CD4-positive, alpha-beta T cell treated with Interferon gamma for 1 hour (primary cell): Measurements from ENCODE around the gene GLP1R.

Source experiments
- DNase-seq: peaks from one replicate; pipeline ENCODE4 v3.0.0-alpha.2; 2020

Gene GLP1R

GRCh38 chr6:39048481-39049399 lies at the start of gene GLP1R:
TSS of gene GLP1R (plus strand) at chr6:39048781. CDS start at chr6:39048841, 60 bp downstream.
- no peak for DNase-seq

DNA sequence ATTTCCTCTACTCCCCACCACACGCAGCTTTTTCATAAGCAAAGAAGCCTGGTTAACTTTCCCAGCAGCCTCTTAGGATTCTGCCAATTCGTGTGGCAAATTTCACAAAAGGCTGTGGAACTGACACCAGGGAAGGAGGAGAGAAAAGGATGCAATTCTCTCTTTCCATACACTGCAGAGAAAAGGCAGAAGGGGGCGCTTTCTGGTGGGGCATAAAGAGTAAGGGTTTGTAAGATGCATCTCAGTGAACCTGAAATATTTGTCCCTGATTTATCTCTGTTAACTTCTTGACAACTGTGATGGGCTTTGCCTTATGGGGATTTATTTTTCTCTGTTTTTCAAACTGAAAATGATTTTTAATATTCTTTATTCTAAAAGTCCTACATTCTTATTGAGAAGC lies 45.5 kb upstream of the GLP1R start:
- no peak for DNase-seq

DNA sequence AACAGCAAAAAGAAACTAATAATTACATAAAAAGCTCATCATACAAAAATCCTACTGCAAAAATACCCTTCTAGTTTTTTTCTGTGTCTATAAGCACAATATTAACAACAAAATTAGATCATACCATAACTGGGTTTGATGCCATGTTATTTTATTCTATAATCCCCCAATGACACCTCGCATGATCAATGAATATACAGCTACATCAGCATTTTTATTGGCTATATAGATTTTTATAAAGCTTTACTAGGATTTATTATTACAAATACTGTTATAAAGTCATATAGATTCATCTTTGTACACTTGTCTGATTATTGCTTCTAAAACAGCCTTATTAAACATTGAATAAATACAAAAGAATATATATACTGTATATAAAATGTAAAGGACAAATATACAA lies 45.1 kb upstream of the GLP1R start:
- no peak for DNase-seq

- no peak for DNase-seq
These were observed 43.8 kb upstream of the GLP1R start for GRCh38 chr6:39004801-39005200.

GRCh38 chr6:39005774-39006173 lies 42.8 kb upstream of the GLP1R start:
- no peak for DNase-seq

DNA sequence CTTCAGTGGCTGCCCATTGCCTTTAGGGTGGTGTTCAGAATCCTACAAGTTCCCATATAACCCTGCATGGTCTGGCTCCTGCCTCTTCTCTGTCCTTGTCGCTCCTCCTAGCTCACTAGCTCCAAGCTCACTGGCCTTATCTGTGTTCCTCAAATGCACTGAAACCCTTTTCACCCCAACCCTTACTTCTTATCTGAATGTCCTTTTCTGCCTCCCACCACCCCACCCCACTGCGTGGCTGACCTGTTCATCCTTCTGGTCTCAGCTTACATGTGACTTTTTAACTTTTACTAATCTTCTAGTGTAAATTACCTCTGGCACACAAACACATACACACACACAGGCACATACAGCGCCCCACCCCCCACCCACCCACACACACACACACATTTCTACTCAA lies 41.0 kb upstream of the GLP1R start:
- DNase-seq: no peak

- no peak for DNase-seq
These were observed 39.8 kb upstream of the GLP1R start for GRCh38 chr6:39008737-39009136.

GRCh38 chr6:39009476-39009875 lies 39.1 kb upstream of the GLP1R start:
- DNase-seq: no peak

DNA sequence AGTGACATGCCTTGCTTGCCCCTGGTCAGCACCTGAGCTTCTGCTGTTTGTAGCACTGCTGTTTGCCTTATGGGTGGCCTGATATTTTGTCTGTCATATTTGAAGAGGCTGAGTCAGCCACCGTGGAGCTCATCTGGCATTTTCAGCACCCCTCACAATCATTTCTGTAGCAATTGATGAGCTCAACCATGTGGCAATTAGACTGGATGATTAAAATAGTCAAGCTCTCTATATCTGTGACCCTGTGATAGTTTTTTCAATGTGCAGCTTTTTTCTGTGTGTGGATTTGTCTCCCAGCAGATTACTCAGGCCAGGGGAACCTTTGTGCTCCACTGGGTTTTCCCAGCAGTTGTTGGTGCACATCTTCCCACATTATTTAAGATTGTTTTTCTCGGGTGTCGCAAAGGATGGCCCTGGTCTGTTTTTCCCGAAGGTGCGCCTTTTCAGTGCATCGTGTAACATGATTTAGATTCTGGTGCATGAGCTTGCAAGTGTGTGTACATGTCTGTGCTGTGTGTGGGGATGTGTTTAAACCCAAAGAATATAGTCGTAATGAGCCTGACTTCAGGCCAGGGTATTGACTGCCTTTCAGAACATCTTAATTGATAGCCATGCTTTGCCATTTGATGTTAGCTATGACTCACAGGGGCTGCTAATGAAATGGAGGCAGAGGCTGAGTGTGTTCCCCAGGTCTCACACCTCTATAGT lies 31.6 kb upstream of the GLP1R start:
- DNase-seq: no peak

DNA sequence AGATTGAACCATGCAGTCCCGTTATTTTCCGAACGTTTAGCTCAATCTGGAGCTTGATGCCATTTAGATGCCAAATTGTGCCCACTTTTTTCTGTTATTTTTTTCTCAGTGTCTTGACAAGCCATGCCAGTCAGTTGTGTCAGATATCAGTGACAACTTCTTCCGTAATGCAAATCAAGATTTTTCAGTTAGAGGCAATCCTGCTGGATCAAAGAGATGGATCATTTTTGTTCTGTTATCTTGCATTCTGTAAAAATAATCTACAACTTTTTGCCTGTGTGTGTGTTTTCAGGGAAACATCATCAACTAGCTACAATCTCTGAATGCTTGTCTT lies 31.1 kb upstream of the GLP1R start:
- DNase-seq: no peak

DNA sequence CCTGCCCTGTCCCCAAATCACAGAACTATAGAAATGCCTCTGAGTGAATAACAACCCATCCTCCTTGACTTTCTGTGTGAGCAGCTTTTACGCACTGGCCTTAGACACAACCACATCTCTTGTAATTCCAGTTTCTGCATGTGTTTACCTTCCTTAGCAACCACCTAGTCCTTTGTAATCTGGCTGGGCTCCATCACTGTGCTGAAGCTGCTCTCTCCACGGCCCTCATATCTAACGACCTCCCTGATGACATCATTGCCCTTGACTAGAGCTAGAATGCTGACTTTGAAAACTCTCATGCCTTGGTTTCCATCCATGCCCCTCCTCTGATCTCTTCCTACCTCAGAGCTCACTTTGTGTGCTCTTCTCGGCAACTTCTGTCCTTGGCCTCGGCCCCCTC lies 30.5 kb upstream of the GLP1R start:
- DNase-seq: no peak

GRCh38 chr6:39020136-39020535 lies 28.4 kb upstream of the GLP1R start:
- DNase-seq: no peak

DNA sequence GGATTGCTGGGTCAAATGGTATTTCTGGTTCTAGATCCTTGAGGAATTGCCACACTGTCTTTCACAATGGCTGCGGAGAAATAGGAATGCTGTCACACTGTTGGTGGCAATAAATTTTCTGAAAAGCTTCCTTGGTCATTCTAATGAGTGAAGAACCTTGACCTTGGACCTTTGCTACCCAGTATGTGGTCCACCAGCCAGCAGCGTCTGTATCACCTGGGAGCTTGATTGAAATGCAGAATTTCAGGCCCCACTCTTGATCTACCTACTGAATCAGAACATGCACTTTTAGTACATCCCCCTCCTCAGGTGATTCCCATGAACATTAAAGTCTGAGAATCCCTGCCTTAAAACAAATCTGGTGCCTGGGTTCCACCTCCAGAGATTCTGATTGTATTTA lies 27.5 kb upstream of the GLP1R start:
- no peak for DNase-seq

- no peak for DNase-seq
These were observed 26.8 kb upstream of the GLP1R start for GRCh38 chr6:39021779-39022178.

DNA sequence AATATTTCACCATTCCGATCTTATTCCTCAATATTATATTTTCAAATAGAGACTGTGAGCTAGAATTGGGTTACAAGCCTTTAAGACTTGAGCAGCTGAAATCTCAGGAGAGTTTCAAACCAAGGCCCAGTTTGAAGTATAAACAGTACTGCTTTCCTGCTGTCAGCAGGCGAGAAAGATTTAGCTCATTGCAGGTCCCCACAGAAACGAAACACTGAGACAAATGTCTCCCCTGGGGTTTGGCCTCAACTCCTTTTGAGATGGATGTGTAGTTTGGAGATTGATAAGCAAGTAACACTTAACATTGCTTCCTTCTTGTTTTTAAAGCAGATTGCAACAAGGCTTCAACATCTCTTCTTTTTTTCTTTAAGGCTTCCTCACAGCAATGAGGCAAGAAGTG lies 22.4 kb upstream of the GLP1R start:
- no peak for DNase-seq

DNA sequence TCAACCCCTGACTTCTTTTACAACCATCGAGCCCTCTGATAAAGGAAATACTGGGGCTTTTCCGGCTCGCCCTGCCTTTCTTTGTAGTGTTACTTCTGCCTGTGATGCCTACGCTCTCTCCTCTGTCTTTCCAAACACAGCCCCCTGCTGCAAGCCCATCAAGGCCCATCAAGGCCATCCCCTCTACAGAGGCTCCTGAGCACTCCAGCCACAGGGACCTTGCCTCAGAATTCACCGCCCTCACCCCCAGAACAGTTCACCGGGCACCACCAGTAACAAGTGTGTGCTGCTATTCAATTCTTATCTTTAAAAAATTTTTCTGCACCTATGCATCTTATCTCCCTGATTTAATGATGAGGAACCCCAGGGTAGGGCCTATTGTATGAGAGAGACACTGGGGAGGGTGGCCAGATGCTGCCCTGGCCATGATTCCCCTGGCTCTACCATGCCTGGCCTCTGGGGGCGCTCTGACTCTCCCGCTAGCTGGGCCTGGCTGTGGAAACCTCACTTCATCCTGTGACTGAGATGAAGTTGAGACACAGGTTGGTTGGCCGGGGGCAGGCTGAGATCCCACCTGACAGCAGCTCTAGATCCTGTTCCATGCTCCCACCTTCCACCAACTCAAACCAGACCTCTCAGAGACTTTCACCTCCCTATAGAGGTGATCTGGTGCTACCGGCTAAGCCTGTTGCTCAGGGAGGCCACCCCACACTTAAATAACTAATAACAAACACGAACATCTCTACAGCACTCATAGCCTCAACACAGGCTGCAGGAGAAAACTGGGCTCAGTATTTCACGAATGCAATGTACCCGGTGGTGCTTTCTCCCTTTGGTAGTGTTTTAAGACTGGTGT lies 19.2 kb upstream of the GLP1R start:
- DNase-seq: no peak

- DNase-seq: no peak
These were observed 12.9 kb upstream of the GLP1R start for GRCh38 chr6:39035681-39036080.

DNA sequence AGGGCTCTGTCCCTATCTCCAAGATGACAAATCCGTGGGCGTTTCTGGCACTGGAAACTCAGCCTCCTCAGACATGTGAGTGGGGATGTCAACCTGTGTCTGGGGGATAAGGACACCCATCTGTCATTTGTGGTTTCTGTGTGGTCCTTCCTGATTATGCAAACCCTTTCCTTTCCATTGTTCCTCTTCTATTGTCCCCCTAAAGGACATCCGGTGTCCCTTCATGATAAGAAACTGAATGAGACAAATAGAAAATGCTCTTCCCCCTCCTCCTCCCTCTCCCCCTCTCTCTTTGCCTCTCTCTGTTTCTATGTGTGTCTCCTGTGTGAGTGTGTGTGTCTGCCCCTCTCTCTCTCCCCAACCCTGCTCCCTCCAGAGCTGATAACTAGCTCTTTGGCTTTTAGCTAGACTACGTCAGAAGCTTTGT lies 11.5 kb upstream of the GLP1R start:
- DNase-seq: no peak

DNA sequence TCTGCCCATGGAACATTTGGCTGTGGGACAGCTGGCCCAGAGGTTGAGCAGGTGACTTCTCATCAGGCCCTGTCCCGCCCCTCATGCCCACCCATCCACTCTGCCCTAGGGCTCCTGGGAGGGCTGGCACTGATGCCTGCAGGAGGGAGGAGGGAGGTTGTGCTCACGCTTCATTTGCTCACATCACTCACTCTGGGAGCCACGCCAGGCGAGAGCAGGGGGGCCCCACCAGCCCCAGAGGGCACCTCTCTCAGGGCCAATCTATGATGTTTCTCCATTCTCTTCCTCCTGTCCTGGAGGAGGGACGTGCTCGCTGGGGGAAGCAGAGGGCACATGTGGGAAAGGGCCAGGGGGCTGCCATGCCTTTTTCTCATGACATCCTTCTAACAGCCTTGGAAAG lies 10.9 kb upstream of the GLP1R start:
- no peak for DNase-seq

DNA sequence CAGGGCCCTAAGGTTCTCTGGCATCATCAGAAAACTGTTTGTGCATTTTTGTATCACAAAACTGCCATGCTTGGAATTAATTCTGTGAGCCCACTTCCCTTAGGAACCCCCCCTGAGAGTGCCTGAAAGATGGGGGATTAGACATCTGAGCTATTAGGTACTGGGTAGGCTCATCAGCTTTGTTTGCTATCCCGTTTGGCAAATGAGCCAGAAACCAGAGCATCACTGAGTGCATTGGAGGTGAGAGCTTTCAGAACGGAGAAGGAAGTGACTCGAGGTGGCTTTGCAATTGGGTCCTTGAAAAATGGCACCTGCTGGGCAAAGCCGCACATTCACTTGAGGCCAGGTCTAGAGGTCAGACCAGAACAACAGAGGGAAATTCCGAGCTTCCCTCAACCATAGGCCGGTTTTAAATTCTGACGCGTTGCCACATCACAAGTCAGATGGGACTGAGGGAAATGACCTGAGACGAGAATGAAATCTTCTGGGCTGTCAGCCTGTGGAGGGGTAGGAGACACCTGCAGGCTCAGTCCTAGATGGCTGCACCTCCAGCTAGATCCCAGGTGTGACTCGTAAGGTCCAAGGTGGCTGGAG lies 8.4 kb upstream of the GLP1R start:
- DNase-seq: no peak

DNA sequence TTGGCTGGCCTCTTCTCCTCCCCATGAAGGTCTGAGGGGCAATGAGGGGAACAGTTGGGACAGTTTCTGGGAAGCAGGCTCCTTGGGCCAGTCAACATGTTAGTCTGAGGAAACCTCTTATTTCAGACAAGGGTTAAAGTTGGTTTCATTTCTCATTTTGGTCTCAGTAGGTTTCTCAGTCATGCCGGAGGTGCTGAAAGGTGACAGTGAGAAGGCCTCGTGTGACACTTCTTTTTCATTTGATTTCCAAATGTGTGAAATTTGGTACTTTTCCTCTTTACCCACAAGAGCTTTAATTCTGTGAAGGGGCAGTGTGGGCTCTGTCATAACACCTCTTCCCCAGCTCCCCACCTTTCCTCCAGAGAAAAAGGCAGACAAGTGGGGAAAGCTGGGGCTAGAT lies 7.5 kb upstream of the GLP1R start:
- no peak for DNase-seq

DNA sequence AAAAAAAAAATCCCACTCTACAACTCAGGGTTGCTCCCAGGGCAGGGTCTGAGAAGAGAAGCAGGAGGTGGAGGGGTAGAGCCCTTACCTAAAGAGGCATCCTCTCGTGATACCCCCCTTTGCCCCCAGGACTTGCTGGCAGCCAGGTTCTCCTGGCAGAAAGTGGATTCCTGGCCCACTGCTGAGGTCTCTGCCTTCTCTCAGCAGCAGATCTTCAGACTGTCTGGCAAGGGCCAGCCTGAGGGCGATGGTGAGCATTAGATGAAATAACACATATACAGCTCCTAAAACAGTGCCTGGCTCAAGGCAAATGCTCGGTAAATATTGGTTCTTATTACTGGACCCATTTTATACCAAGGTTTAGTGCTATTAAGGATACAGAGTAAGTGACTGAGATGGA lies 4.8 kb upstream of the GLP1R start:
- no peak for DNase-seq

DNA sequence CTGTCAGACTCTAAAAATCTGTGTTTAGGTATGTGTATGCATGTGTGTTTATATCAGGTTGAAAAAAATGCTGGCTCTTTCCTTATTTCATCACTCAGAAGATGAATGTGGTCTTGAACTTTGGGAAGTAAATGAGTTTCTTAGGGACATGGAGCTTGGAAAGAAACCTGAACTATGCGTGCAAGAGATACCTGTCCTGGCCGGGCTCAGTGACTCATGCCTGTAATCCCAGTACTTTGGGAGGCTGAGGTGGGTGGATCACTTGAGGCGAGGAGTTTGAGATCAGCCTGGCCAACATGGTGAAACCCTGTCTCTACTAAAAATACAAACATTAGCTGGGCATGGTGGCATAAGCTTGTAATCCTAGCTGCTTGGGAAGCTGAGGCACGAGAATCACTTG lies 4.4 kb upstream of the GLP1R start:
- DNase-seq: no peak
